Measurements from ENCODE around the gene TLR1.
"Not testable (repeated sequence)": the region's sequence is repeated elsewhere in the genome, so short reads cannot be mapped to it uniquely, and the experiment has no call there.

TLR1 gene

DNA sequence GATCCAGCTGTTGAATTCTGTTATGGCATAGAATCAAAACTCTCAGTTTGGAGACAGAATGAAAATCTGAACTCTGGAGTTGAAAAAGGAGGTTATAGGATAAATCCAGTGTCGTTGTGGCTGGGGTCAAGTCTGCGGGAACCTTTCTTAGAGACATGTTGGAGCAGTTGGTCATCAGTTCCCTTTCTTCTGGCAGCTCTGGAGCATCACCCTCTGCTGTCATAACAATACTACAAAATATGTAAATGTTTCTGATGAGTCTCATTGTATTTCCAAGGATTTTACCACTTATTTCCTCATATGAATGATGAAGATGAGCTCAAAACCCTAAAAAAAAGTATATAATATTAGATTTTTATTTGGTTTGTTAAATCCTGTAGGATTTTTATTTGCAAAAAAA, 29.3 kb downstream of the TLR1 start:
- no peak for DNase-seq (ENCODE audit: low read depth)

DNA sequence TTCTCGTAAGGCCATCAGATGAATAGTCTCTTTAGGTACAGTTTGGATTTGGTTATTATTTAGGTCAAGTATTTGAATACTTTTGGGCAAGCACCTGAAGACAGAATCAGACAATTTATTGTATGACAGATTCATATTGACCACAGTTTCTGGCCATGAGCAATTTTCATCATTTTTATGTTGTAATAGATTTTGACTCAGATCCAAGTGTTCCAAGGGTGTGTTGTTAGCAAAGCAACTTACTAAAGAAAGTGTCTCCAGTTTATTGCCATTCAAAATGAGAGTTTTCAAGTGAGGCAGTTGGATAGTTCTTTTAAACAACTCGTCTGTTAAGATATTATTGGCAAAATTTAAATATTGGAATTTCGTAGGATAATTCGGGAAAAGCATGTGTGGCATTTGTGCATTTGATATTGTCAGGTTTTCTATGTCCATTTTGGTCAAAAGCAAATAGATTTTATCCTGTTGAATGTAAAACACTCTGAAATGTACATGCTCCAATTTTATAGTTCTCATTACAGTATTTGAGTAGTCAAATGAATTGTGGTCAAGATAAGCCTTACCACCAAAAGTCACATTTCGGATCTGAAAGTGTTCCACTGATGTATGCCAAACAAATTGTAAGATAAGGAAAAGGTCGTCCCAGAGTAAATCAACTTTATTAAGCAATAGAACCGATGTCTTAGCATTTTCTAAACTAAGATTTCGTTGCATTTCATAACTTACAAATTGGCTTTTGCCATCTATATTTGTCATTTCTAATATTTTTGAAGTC, 30.2 kb downstream of the TLR1 start:
- no peak for DNase-seq (ENCODE audit: low read depth)

DNA sequence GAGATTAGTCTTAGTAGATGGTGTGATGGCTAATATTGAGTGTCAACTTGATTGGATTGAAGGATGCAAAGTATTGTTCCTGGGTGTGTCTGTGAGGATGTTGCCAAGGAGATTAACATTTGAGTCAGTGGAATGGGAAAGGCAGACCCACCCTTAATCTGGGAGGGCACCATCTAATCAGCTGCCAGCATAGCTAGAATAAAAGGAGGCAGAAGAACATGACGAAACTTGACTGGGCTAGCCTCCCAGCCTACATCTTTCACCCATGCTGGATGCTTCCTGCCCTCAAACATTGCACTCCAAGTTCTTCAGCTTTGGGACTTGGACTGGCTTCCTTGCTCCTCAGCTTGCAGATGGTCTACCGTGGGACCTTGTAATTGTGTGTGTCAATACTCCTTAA, 34.3 kb downstream of the TLR1 start:
- DNase-seq (ENCODE audit: low read depth) = not testable (repeated sequence)

DNA sequence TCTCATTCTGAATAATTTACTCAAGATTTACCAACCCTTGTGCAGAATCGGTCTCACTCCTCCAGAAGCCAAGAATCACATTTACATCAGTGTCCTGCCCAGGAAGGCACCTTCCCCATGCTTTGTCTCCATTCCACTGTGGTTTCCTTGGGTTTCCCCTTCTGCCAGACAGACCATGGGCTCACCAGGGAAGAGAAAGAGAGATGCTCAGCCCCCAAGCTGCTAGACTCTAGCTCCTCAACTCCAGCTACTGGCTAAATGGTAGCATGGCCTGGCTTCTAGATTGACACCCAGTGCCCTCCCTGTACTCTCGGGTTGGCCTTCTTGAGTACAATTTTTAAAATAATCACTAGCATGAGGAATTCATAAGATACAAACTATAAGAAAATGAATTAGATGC, 34.7 kb downstream of the TLR1 start:
- no peak for DNase-seq (ENCODE audit: low read depth)

GRCh38 chr4:38769441-38769840, 35.1 kb downstream of the TLR1 start:
- DNase-seq (ENCODE audit: low read depth) = no peak

- DNase-seq (ENCODE audit: low read depth) = peak; percentile 42
Measured at GRCh38 chr4:38768968-38769394, 35.6 kb downstream of the TLR1 start.

DNA sequence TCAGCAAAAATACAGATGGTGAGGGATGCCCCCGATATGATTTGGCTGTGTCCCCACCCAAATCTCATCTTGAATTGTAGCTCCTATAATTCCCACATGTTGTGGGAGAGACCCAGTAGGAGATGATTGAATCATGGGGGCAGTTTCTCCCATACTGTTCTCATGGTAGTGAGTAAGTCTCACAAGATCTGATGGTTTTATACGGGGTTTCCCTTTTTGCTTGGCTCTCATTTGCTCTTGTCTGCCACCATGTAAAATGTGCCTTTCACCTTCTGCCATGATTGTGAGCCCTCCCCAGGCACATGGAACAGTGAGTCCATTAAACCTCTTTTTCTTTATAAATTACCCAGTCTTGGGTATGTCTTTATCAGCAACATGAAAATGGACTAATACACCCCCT, 37.7 kb downstream of the TLR1 start:
- not testable (repeated sequence) for DNase-seq (ENCODE audit: low read depth)

- peak; percentile 45 for DNase-seq (ENCODE audit: low read depth)
Measured at GRCh38 chr4:38765382-38765781, 39.2 kb downstream of the TLR1 start.

- DNase-seq (ENCODE audit: low read depth) = no peak
Measured at GRCh38 chr4:38764277-38764676, 40.3 kb downstream of the TLR1 start.

- no peak for DNase-seq (ENCODE audit: low read depth)
Measured at GRCh38 chr4:38762560-38762959, 42.0 kb downstream of the TLR1 start.

GRCh38 chr4:38759790-38760122, 44.8 kb downstream of the TLR1 start:
- DNase-seq (ENCODE audit: low read depth) = no peak

DNA sequence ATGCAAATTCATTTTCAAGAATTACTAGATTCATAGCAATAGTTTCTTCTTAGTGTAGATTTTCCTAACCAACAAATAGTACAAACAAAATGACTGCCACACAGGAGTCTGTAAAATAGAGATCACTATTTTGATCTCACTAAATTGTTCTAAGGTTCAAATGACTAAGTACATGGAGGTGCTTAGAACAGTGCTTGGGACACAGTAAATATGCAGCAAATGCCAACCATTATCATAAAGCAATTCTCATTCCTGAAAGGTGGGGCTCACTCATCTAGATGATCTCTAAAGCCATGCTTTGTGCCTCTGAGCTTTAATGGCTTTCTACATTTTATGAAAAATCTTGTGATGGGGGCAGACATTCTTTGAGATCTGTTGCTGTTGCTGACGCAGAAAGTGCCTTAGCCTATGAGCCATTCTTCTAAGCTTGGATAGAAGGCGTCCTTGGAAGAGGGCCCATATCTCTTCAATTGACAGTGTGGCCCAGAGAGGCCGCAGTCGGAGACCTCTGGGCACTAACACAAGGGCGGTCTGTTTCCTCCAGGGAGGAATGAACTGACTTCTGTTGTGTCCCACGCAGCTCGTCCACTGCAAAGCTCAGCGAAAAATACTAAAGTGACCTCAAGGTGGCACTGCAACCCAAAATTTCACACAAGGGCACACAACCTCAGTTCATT, 45.3 kb downstream of the TLR1 start:
- peak; percentile 73 for DNase-seq (ENCODE audit: low read depth)

- DNase-seq (ENCODE audit: low read depth) = no peak
Measured at GRCh38 chr4:38757945-38758600, 46.5 kb downstream of the TLR1 start.

GRCh38 chr4:38752941-38753806, 51.4 kb downstream of the TLR1 start:
- peak; percentile 100 for DNase-seq (ENCODE audit: low read depth)

- peak; percentile 73 for DNase-seq (ENCODE audit: low read depth)
Measured at GRCh38 chr4:38752372-38752940, 52.1 kb downstream of the TLR1 start.

- DNase-seq (ENCODE audit: low read depth) = no peak
Measured at GRCh38 chr4:38751341-38752010, 53.1 kb downstream of the TLR1 start.

GRCh38 chr4:38749336-38749735, 55.3 kb downstream of the TLR1 start:
- no peak for DNase-seq (ENCODE audit: low read depth)

- no peak for DNase-seq (ENCODE audit: low read depth)
Measured at GRCh38 chr4:38747629-38748028, 57.0 kb downstream of the TLR1 start.

Measured in EH (cell line).